GM13977 (cell line): ENCODE measurements around the gene RAD51B.
"Not testable (repeated sequence)": the region's sequence is repeated elsewhere in the genome, so short reads cannot be mapped to it uniquely, and the experiment has no call there.

Experiments
- DNase-seq: peaks from one replicate; pipeline ENCODE4 v3.0.0; 2012; ENCODE audit warnings: low spot score
- CTCF ChIP-seq: IDR thresholded peaks from 2 replicates; pipeline ENCODE4 v1.5.1; 2012; ENCODE audit warnings: mild to moderate bottlenecking, control low read depth; ENCODE audit not compliant: insufficient read depth; ENCODE audit errors: extremely low read depth, missing control alignments
- in situ Hi-C: fragments of 300-500 bp; cut with MboI; formaldehyde crosslinking; loops from one replicate; pipeline ENCODE4 v1.12.0; 2022; ENCODE audit warnings: low sequenced_read_pairs, low pct_unique_long_range_greater_than_20kb, mixed read lengths, inconsistent platforms; ENCODE audit not compliant: unreplicated experiment

RAD51B gene

GRCh38 chr14:68041876-68042354 is 222.3 kb downstream of the RAD51B start:
- DNase-seq, result no peak
- in situ Hi-C loops, result no loop called here

GRCh38 chr14:68042586-68043210 is 223.1 kb downstream of the RAD51B start:
- DNase-seq, result no peak
- no peak for TF ChIP-seq CTCF
- in situ Hi-C loops, result no loop called here

More at GRCh38 chr14:68041876-68042354, 222.3 kb downstream of the RAD51B start:
- TF ChIP-seq CTCF, result no peak

GRCh38 chr14:68043752-68044151 is 224.2 kb downstream of the RAD51B start:
- in situ Hi-C loops, result no loop called here
- DNase-seq, result no peak
- TF ChIP-seq CTCF, result no peak

GRCh38 chr14:68047906-68048305 is 228.3 kb downstream of the RAD51B start:
- in situ Hi-C loops, result no loop called here
- no peak for DNase-seq

GRCh38 chr14:68048815-68049214 is 229.2 kb downstream of the RAD51B start:
- DNase-seq, in situ Hi-C loops: not testable (repeated sequence)

More at GRCh38 chr14:68047906-68048305, 228.3 kb downstream of the RAD51B start:
- TF ChIP-seq CTCF, result no peak

GRCh38 chr14:68050177-68050576 is 230.6 kb downstream of the RAD51B start:
- no peak for TF ChIP-seq CTCF
- no peak for DNase-seq
- in situ Hi-C loops, result no loop called here

- in situ Hi-C loops, result no loop called here
- DNase-seq, result no peak
Observed at GRCh38 chr14:68051146-68051545, 231.6 kb downstream of the RAD51B start.

More at GRCh38 chr14:68051146-68051545, 231.6 kb downstream of the RAD51B start:
- TF ChIP-seq CTCF, result no peak
